ENCODE data around the gene CYP17A1. TPM values are rescaled to one million over a fixed set of nuclear protein-coding genes. Genes with fewer than 3 reads are reported as not detected.

The CYP17A1 gene
- total and polyA plus RNA-seq, 7 experiments from 2014 or later: not detected

DNA sequence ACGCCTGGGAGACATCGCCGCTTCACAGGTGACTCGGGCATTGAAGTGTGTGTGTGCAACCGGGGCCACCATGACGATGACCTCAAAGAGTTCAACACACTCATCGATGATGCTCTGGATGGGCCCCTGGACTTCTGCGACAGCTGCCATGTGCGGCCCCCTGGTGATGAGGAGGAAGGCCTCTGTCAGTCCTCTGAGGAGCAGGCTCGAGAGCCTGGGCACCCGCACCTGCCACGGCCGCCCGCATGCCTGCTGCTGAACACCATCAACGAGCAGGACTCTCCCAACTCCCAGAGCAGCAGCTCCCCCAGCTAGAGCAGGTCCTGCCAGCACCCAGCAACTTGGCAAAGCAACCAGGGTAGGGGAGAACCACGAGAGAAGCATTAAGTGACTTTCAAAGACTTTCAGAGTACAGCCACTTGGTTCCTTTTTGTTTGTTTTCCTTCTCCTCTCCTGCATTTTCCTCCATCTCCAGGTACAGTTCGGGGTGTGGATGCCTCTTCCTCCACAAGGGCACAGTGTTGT, 24.1 kb downstream of the CYP17A1 start:
- Mint-ChIP-seq H3K27ac (peak overlapping the region in 4 of 9 donors; percentile 10 to 88 (median 84)), H3K4me1 (peaks cover 8 to 28% (median 14%) of the 10 kb centered on the region in 7 donors)
- POLR2A ChIA-PET: no interaction called here

GRCh38 chr10:102812231-102812876, 24.9 kb downstream of the CYP17A1 start:
- ATAC-seq: peak; percentile 53
- H3K4me3 ChIP-seq (ENCODE audit: low read length): no peak overlapping the region
- Mint-ChIP-seq H3K4me1 (peaks cover 8 to 28% (median 12%) of the 10 kb centered on the region in 7 donors), H3K36me3 (peaks cover 0 to 32% (median 17%) of the 10 kb centered on the region in 5 donors), H3K4me3 (peak overlapping the region in 2 of 10 donors; percentile 9 to 67), H3K9me3 (no peaks in the 10 kb centered on the region), H3K27ac (peak overlapping the region; percentile 36 to 88 (median 75)), H3K27me3 (no peaks in the 10 kb centered on the region)
- H3K4me1 ChIP-seq (ENCODE audit: control insufficient read depth in 2 of 2, insufficient read depth in 2 of 2, low read length in 2 of 2): no peaks in the 10 kb centered on the region
- intact Hi-C loops (cut with micrococcal nuclease): no loop called here
- peaks cover 5 to 59% (median 10%) of the 10 kb centered on the region in 3 experiments for H3K36me3 ChIP-seq (ENCODE audit: control insufficient read depth in 2 of 3, insufficient read depth in 3 of 3, low read length in 3 of 3)
- peak overlapping the region; percentile 37 for H3K27ac ChIP-seq (ENCODE audit: low read depth, low read length)
- no peaks in the 10 kb centered on the region for H3K9me3 ChIP-seq (ENCODE audit: control insufficient read depth in 2 of 3, low read length in 3 of 3)
- no peak for DNase-seq
- H3K27me3 ChIP-seq (ENCODE audit: control insufficient read depth in 2 of 2, insufficient read depth in 2 of 2, low read length in 2 of 2): no peaks in the 10 kb centered on the region
- ChIA-PET POLR2A (interaction anchor here (0.6 kb wide), 2 partner anchors 17 to 27 kb away, joined by 3 read pairs; no protein-coding TSS in a partner anchor), CTCF (no interaction called here)

More for the DNA sequence above, 24.1 kb downstream of the CYP17A1 start:
- intact Hi-C loops (cut with micrococcal nuclease): no loop called here
- Mint-ChIP-seq H3K36me3 (peaks cover 0 to 32% (median 17%) of the 10 kb centered on the region in 5 donors), H3K4me3 (no peak overlapping the region), H3K27me3 (no peaks in the 10 kb centered on the region), H3K9me3 (no peaks in the 10 kb centered on the region)
- no peaks in the 10 kb centered on the region for H3K9me3 ChIP-seq (ENCODE audit: control insufficient read depth in 2 of 3, low read length in 3 of 3)
- H3K4me1 ChIP-seq (ENCODE audit: control insufficient read depth in 2 of 2, insufficient read depth in 2 of 2, low read length in 2 of 2): no peaks in the 10 kb centered on the region
- H3K27ac ChIP-seq (ENCODE audit: low read depth, low read length): no peak overlapping the region
- H3K27me3 ChIP-seq (ENCODE audit: control insufficient read depth in 2 of 2, insufficient read depth in 2 of 2, low read length in 2 of 2): no peaks in the 10 kb centered on the region
- ATAC-seq: no peak
- H3K36me3 ChIP-seq (ENCODE audit: control insufficient read depth in 2 of 3, insufficient read depth in 3 of 3, low read length in 3 of 3): peaks cover 5 to 59% (median 10%) of the 10 kb centered on the region in 3 experiments
- H3K4me3 ChIP-seq (ENCODE audit: low read length): no peak overlapping the region
- no peak for DNase-seq
- CTCF ChIA-PET: no interaction called here

GRCh38 chr10:102811346-102811745, 25.9 kb downstream of the CYP17A1 start:
- Mint-ChIP-seq H3K36me3 (peaks cover 0 to 36% (median 17%) of the 10 kb centered on the region in 5 donors), H3K27ac (peak overlapping the region in 5 of 9 donors; percentile 24 to 75 (median 36)), H3K9me3 (no peaks in the 10 kb centered on the region), H3K27me3 (no peaks in the 10 kb centered on the region), H3K4me3 (no peak overlapping the region), H3K4me1 (peaks cover 8 to 32% (median 13%) of the 10 kb centered on the region in 7 donors)
- Histone ChIP-seq H3K4me3 (ENCODE audit: low read length) (no peak overlapping the region), H3K27ac (ENCODE audit: low read depth, low read length) (no peak overlapping the region), H3K27me3 (ENCODE audit: control insufficient read depth in 2 of 2, insufficient read depth in 2 of 2, low read length in 2 of 2) (no peaks in the 10 kb centered on the region), H3K4me1 (ENCODE audit: control insufficient read depth in 2 of 2, insufficient read depth in 2 of 2, low read length in 2 of 2) (no peaks in the 10 kb centered on the region), H3K9me3 (ENCODE audit: control insufficient read depth in 2 of 3, low read length in 3 of 3) (no peaks in the 10 kb centered on the region), H3K36me3 (ENCODE audit: control insufficient read depth in 2 of 3, insufficient read depth in 3 of 3, low read length in 3 of 3) (peaks cover 7 to 59% (median 10%) of the 10 kb centered on the region in 3 experiments)
- ATAC-seq (no peak), DNase-seq (no peak)
- ChIA-PET CTCF (no interaction called here), POLR2A (no interaction called here)
- intact Hi-C loops (cut with micrococcal nuclease): no loop called here

DNA sequence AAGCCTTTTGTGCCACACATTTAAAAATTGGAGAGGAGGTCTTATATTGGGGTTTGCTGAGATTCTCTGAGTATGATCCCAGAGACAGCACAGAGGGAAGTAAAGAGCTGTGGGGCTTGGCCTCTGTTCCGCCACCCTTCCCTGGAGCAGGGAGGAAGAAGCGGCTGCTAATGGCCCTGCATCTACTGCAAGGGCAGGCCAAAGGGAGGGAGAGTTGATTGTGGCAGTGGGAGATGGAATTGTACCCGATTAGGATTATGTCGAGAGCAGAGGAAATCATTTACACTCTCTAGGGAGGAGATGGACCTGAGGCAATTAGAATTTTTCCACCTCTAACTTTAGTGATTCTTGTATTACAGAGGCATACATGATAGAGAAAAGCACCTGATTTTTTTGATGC, 28.8 kb downstream of the CYP17A1 start:
- peaks cover 9 to 42% (median 10%) of the 10 kb centered on the region in 3 experiments for H3K36me3 ChIP-seq (ENCODE audit: control insufficient read depth in 2 of 3, insufficient read depth in 3 of 3, low read length in 3 of 3)
- DNase-seq: no peak
- ChIA-PET POLR2A (no interaction called here), CTCF (no interaction called here)
- no peak overlapping the region for H3K4me3 ChIP-seq (ENCODE audit: low read length)
- intact Hi-C loops (cut with micrococcal nuclease): no loop called here
- H3K27ac ChIP-seq (ENCODE audit: low read depth, low read length): no peak overlapping the region
- no peaks in the 10 kb centered on the region for H3K4me1 ChIP-seq (ENCODE audit: control insufficient read depth in 2 of 2, insufficient read depth in 2 of 2, low read length in 2 of 2)
- peak overlapping the region in 5 of 9 donors; percentile 3 to 78 (median 58) for H3K27ac Mint-ChIP-seq
- no peak for ATAC-seq
- no peaks in the 10 kb centered on the region for H3K27me3 Mint-ChIP-seq
- H3K9me3 Mint-ChIP-seq: peaks cover 0 to 3% (median 0%) of the 10 kb centered on the region in 11 donors
- H3K4me3 Mint-ChIP-seq: no peak overlapping the region
- H3K9me3 ChIP-seq (ENCODE audit: control insufficient read depth in 2 of 3, low read length in 3 of 3): no peaks in the 10 kb centered on the region
- no peaks in the 10 kb centered on the region for H3K27me3 ChIP-seq (ENCODE audit: control insufficient read depth in 2 of 2, insufficient read depth in 2 of 2, low read length in 2 of 2)
- H3K36me3 Mint-ChIP-seq: peaks cover 4 to 36% (median 11%) of the 10 kb centered on the region in 5 donors
- H3K4me1 Mint-ChIP-seq: peaks cover 8 to 31% (median 20%) of the 10 kb centered on the region in 7 donors

GRCh38 chr10:102804382-102805055, 32.7 kb downstream of the CYP17A1 start:
- H3K27me3 Mint-ChIP-seq: no peaks in the 10 kb centered on the region
- peaks cover 8 to 45% (median 33%) of the 10 kb centered on the region in 7 donors for H3K4me1 Mint-ChIP-seq
- Histone ChIP-seq H3K27ac (ENCODE audit: low read depth, low read length) (no peak overlapping the region), H3K4me1 (ENCODE audit: control insufficient read depth in 2 of 2, insufficient read depth in 2 of 2, low read length in 2 of 2) (peaks cover 0 to 5% of the 10 kb centered on the region in 2 donors), H3K36me3 (ENCODE audit: control insufficient read depth in 2 of 3, insufficient read depth in 3 of 3, low read length in 3 of 3) (peaks cover 0 to 43% (median 6%) of the 10 kb centered on the region in 3 experiments), H3K9me3 (ENCODE audit: control insufficient read depth in 2 of 3, low read length in 3 of 3) (no peaks in the 10 kb centered on the region), H3K4me3 (ENCODE audit: low read length) (no peak overlapping the region), H3K27me3 (ENCODE audit: control insufficient read depth in 2 of 2, insufficient read depth in 2 of 2, low read length in 2 of 2) (no peaks in the 10 kb centered on the region)
- intact Hi-C loops (cut with micrococcal nuclease): no loop called here
- ATAC-seq (no peak), DNase-seq (no peak)
- peaks cover 4 to 49% (median 13%) of the 10 kb centered on the region in 5 donors for H3K36me3 Mint-ChIP-seq
- H3K4me3 Mint-ChIP-seq: no peak overlapping the region
- CTCF ChIA-PET: no interaction called here
- peaks cover 0 to 3% (median 0%) of the 10 kb centered on the region in 11 donors for H3K9me3 Mint-ChIP-seq
- peak overlapping the region in 6 of 9 donors; percentile 28 to 74 (median 51) for H3K27ac Mint-ChIP-seq
- POLR2A ChIA-PET: no interaction called here

GRCh38 chr10:102802920-102803534, 34.2 kb downstream of the CYP17A1 start:
- Histone ChIP-seq H3K27me3 (ENCODE audit: control insufficient read depth in 2 of 2, insufficient read depth in 2 of 2, low read length in 2 of 2) (no peaks in the 10 kb centered on the region), H3K36me3 (ENCODE audit: control insufficient read depth in 2 of 3, insufficient read depth in 3 of 3, low read length in 3 of 3) (peaks cover 0 to 55% (median 21%) of the 10 kb centered on the region in 3 experiments), H3K27ac (ENCODE audit: low read depth, low read length) (no peak overlapping the region), H3K9me3 (ENCODE audit: control insufficient read depth in 2 of 3, low read length in 3 of 3) (no peaks in the 10 kb centered on the region), H3K4me1 (ENCODE audit: control insufficient read depth in 2 of 2, insufficient read depth in 2 of 2, low read length in 2 of 2) (peaks cover 0 to 5% of the 10 kb centered on the region in 2 donors), H3K4me3 (ENCODE audit: low read length) (no peak overlapping the region)
- H3K27ac Mint-ChIP-seq: peak overlapping the region; percentile 17 to 92 (median 60)
- no peaks in the 10 kb centered on the region for H3K27me3 Mint-ChIP-seq
- peaks cover 8 to 42% (median 34%) of the 10 kb centered on the region in 7 donors for H3K4me1 Mint-ChIP-seq
- H3K36me3 Mint-ChIP-seq: peaks cover 4 to 47% (median 13%) of the 10 kb centered on the region in 5 donors
- DNase-seq: peak in 1 of 9 donors; percentile 51
- intact Hi-C loops (cut with micrococcal nuclease): no loop called here
- H3K4me3 Mint-ChIP-seq: peak overlapping the region in 1 of 10 donors; percentile 70
- ChIA-PET POLR2A (no interaction called here), CTCF (interaction anchor here (0.5 kb wide), 1 partner anchor 31 kb away, joined by 3 read pairs; no protein-coding TSS in a partner anchor)
- peaks cover 0 to 3% (median 0%) of the 10 kb centered on the region in 11 donors for H3K9me3 Mint-ChIP-seq
- peak; percentile 72 for ATAC-seq

Measured in naive thymus-derived CD4-positive, alpha-beta T cell (primary cell).